Endothelial cell (in vitro differentiated cells): ENCODE results near the gene FKBP4. TPM values are rescaled to one million over a fixed set of nuclear protein-coding genes. Genes with fewer than 3 reads are reported as not detected.

Experiments
- DNase-seq: peaks from one replicate; pipeline ENCODE4 v3.0.0; 2021; ENCODE audit warnings: low spot score
- H3K27ac Mint-ChIP-seq: one replicate; pipeline ENCODE4 v1.8.0; 2021; ENCODE audit warnings: mixed read lengths, inconsistent platforms; ENCODE audit not compliant: unreplicated experiment
- H3K27me3 Mint-ChIP-seq: one replicate; pipeline ENCODE4 v1.8.0; 2021; ENCODE audit warnings: mild to moderate bottlenecking, moderate library complexity, mixed read lengths, inconsistent platforms; ENCODE audit not compliant: unreplicated experiment
- H3K36me3 Mint-ChIP-seq: one replicate; pipeline ENCODE4 v1.8.0; 2021; ENCODE audit warnings: mild to moderate bottlenecking, low read depth, mixed read lengths, inconsistent platforms; ENCODE audit not compliant: unreplicated experiment
- H3K4me1 Mint-ChIP-seq: one replicate; pipeline ENCODE4 v1.8.0; 2021; ENCODE audit warnings: mild to moderate bottlenecking, mixed read lengths, inconsistent platforms; ENCODE audit not compliant: unreplicated experiment
- H3K4me3 Mint-ChIP-seq: one replicate; pipeline ENCODE4 v1.8.0; 2021; ENCODE audit warnings: mild to moderate bottlenecking, mixed read lengths, inconsistent platforms; ENCODE audit not compliant: unreplicated experiment
- H3K9me3 Mint-ChIP-seq: one replicate; pipeline ENCODE4 v1.8.0; 2021; ENCODE audit warnings: mixed read lengths, inconsistent platforms; ENCODE audit not compliant: unreplicated experiment
- total RNA-seq: library from RNA; stranded (reverse); fragmentation: NEBNext Ultra II Directional; extraction: Animal tissue kit (Norgen Biotek cat#: 25700); gene quantifications from one replicate; pipeline ENCODE4 v1.2.1, GENCODE V29; 2021; ENCODE audit not compliant: unreplicated experiment
- TF ChIP-seq, protein P1 (sequence below): fragments of 200-600 bp; sonication (generic); IDR thresholded peaks from one replicate; pipeline ENCODE4 v1.5.0; 2021; ENCODE audit warnings: antibody characterized with exemption; ENCODE audit not compliant: unreplicated experiment

The FKBP4 gene
- total RNA-seq, 1 donor from 2014 or later = 39.6 TPM

DNA sequence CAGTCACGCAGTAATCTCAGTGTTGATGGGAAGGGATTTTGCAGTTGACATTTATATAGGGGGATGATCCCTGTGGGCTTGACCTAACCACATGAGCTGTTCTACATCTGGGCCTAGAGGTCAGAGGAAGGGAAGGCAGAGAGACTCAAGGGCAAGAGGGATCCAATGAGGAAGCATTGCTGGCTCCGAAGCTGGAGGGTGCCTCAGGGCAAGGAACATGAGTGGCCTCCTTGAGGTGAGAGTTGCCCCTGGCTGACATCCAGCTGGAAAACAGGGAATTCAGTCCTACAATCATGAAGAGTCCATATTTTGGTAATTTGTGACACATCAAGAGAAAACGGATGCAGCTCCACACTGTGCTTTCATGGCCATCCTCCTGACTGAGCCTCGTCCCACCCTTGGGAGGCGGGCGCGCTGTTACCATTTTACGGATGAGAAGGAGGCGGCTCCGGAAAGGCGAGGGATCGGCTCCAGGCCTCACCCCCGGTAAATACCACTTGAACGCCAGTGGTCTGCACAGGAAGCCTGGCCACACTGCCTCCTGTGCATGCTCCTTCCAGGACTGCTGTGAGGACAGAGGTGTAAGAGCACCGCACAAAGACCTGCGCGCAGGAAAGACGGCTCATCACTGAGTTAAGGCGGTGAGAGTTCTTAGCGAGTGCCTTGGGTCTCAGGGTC, 18.5 kb upstream of the FKBP4 start:
- TF ChIP-seq, protein P1, sequence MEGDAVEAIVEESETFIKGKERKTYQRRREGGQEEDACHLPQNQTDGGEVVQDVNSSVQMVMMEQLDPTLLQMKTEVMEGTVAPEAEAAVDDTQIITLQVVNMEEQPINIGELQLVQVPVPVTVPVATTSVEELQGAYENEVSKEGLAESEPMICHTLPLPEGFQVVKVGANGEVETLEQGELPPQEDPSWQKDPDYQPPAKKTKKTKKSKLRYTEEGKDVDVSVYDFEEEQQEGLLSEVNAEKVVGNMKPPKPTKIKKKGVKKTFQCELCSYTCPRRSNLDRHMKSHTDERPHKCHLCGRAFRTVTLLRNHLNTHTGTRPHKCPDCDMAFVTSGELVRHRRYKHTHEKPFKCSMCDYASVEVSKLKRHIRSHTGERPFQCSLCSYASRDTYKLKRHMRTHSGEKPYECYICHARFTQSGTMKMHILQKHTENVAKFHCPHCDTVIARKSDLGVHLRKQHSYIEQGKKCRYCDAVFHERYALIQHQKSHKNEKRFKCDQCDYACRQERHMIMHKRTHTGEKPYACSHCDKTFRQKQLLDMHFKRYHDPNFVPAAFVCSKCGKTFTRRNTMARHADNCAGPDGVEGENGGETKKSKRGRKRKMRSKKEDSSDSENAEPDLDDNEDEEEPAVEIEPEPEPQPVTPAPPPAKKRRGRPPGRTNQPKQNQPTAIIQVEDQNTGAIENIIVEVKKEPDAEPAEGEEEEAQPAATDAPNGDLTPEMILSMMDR = no peak
- Mint-ChIP-seq H3K27ac (no peak overlapping the region), H3K9me3 (no peaks in the 10 kb centered on the region), H3K36me3 (peaks cover 6% of the 10 kb centered on the region), H3K4me1 (no peaks in the 10 kb centered on the region), H3K4me3 (no peak overlapping the region), H3K27me3 (peaks cover 6% of the 10 kb centered on the region)
- DNase-seq = no peak

DNA sequence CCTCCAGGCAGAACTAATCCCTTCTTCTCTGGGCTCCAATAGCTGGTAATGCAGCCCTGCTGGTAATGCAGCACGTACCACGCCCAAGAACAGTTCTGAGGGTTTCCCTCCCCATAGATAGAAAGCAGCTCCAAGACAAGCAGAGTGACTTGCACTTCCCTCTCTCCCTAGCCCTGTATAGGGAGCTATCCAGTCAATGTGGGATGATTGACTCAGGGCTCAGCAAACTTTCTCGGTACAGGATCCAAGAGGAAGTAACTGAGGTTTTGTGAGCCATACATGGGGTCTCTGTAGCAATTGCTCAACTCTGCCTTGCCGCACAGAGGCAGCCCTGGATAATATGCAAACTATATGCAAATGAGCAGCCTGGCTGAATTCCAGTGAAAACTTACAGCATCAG, 15.5 kb upstream of the FKBP4 start:
- H3K4me1 Mint-ChIP-seq = no peaks in the 10 kb centered on the region
- peaks cover 2% of the 10 kb centered on the region for H3K27me3 Mint-ChIP-seq
- TF ChIP-seq, protein P1 = no peak
- no peak for DNase-seq
- H3K4me3 Mint-ChIP-seq = no peak overlapping the region
- H3K9me3 Mint-ChIP-seq = no peaks in the 10 kb centered on the region
- H3K36me3 Mint-ChIP-seq = no peaks in the 10 kb centered on the region
- no peak overlapping the region for H3K27ac Mint-ChIP-seq

DNA sequence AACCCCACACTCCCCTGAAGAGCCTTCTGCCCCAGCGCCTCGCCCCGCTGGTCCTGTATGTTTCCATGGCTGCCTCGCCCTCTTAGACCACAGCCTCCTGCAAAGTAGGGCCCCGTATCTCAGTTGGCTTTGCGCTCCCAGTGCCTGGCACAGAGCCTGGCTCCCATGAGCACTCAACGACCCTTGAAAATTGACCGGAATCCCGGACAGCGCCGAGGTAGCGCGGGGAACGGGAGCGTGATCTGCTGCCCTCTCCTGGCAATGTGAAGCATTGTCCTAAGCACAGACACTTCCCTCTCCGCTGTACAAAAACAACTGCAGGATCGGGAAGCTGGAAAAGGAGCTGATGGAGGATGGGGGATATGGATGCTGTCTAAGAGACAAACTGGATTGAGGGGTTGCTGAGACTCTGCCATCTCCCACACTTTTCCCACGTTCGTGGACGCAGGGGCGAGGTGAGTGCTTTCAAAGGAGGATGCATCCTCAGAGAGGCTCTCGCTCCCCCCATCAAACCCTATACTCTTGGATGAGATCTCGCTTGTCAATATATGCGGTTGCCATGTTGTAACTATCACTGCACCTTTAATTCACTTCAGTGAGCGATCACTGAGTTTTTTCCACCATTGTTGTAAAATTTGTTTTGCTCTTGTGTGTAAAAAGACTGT, 10.7 kb upstream of the FKBP4 start:
- peak; percentile 75 for DNase-seq
- no peak overlapping the region for H3K4me3 Mint-ChIP-seq
- no peaks in the 10 kb centered on the region for H3K4me1 Mint-ChIP-seq
- H3K36me3 Mint-ChIP-seq = no peaks in the 10 kb centered on the region
- no peaks in the 10 kb centered on the region for H3K9me3 Mint-ChIP-seq
- no peak overlapping the region for H3K27ac Mint-ChIP-seq
- TF ChIP-seq, protein P1 = peak; percentile 81
- no peaks in the 10 kb centered on the region for H3K27me3 Mint-ChIP-seq

DNA sequence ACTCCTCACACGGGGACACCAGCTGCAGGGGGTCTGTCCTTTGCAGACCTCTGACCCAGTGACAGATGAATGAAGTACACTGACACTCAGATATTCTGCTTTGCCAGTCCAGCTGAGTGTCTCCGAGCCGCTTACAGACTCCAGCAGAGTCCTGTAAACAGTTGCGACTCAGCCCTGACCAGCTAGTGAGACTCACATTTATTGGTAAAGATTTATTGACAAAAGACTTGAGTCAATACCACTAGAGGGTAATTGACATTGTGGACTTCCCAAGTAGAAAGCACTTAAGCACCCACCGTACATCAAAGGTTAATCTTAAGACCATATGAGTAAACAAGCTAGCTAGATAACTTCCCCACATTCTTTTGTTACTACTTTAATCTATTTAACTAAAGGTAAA, 9.8 kb upstream of the FKBP4 start:
- no peak for DNase-seq
- no peaks in the 10 kb centered on the region for H3K4me1 Mint-ChIP-seq
- H3K27me3 Mint-ChIP-seq = no peaks in the 10 kb centered on the region
- H3K4me3 Mint-ChIP-seq = no peak overlapping the region
- no peak overlapping the region for H3K27ac Mint-ChIP-seq
- no peaks in the 10 kb centered on the region for H3K36me3 Mint-ChIP-seq
- TF ChIP-seq, protein P1 = no peak
- H3K9me3 Mint-ChIP-seq = no peaks in the 10 kb centered on the region

DNA sequence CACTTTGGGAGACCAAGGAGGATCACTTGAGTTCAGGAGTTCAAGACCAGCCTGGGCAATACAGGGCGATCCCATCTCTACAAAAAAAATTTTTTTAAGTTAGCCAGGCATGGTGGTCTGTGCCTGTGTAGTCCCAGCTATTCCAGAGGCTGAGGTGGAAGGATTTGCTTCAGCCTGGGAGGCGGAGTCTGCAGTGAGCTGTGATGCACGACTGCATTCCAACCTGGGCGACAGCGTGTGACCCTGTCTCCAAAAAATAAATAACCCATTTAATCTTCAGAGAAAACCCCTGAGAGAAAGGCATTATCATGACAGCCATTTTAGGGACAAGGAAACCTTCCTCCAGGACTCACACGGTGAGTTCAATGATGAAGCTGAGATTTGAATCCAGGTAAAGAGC, 3.7 kb upstream of the FKBP4 start:
- no peaks in the 10 kb centered on the region for H3K9me3 Mint-ChIP-seq
- H3K27ac Mint-ChIP-seq = no peak overlapping the region
- peaks cover 4% of the 10 kb centered on the region for H3K27me3 Mint-ChIP-seq
- no peaks in the 10 kb centered on the region for H3K36me3 Mint-ChIP-seq
- no peak for DNase-seq
- peaks cover 7% of the 10 kb centered on the region for H3K4me1 Mint-ChIP-seq
- H3K4me3 Mint-ChIP-seq = no peak overlapping the region
- TF ChIP-seq, protein P1 = no peak
